HCT116 (cell line): ENCODE measurements around the gene GMPPB.
"Not testable (repeated sequence)": the region's sequence is repeated elsewhere in the genome, so short reads cannot be mapped to it uniquely, and the experiment has no call there.

ENCODE experiments used
- CEBPB ChIP-seq: IDR thresholded peaks from 2 replicates; pipeline ENCODE4 v1.6.1; 2012; ENCODE audit warnings: low read depth
- EZH2 ChIP-seq: fragments of 200-600 bp; sonication (generic); IDR thresholded peaks from 2 replicates; pipeline ENCODE4 v1.6.1; 2017; ENCODE audit warnings: antibody characterized with exemption, mixed run types
- POLR2A ChIP-seq: IDR thresholded peaks from 2 replicates; pipeline ENCODE4 v1.7.0; 2011; ENCODE audit warnings: borderline replicate concordance; ENCODE audit not compliant: insufficient read depth, insufficient read length; ENCODE audit errors: extremely low read depth
- POLR2AphosphoS5 ChIP-seq: IDR thresholded peaks from 2 replicates; pipeline ENCODE4 v1.6.1; 2011; ENCODE audit warnings: mild to moderate bottlenecking, low read depth, low read length, moderate library complexity
- RAD21 ChIP-seq: IDR thresholded peaks from 2 replicates; pipeline ENCODE4 v1.6.1; 2012; ENCODE audit warnings: low read depth, mild to moderate bottlenecking
- SP1 ChIP-seq: IDR thresholded peaks from 2 replicates; pipeline ENCODE4 v1.6.1; 2012; ENCODE audit warnings: low read depth
- YY1 ChIP-seq: IDR thresholded peaks from 2 replicates; pipeline ENCODE4 v1.6.1; 2011; ENCODE audit warnings: low read length, low read depth, moderate library complexity, mild to moderate bottlenecking; ENCODE audit not compliant: insufficient replicate concordance; ENCODE audit errors: extremely low read depth
- TF ChIP-seq, protein P1 (sequence below), 3 experiments: fragments of 200-600 bp in 1 of 3; sonication (generic) in 1 of 3; IDR thresholded peaks in 2 of 3; conservative IDR thresholded peaks in 1 of 3; 2 replicates each; pipeline ENCODE4 v1.5.1; 2012 to 2017; ENCODE audit warnings: low read depth in 2 of 3, low read length in 2 of 3, antibody characterized with exemption in 1 of 3, borderline replicate concordance in 1 of 3, control low read depth in 1 of 3, mild to moderate bottlenecking in 1 of 3, mixed read lengths in 1 of 3, mixed run types in 1 of 3, moderate library complexity in 1 of 3; ENCODE audit not compliant: insufficient read depth in 1 of 3
- TF ChIP-seq, protein P2 (sequence below): IDR thresholded peaks from 2 replicates; pipeline ENCODE4 v1.6.1; 2012; ENCODE audit warnings: low read depth
- TF ChIP-seq, protein P3 (sequence below): IDR thresholded peaks from 2 replicates; pipeline ENCODE4 v1.6.1; 2011; ENCODE audit warnings: mild to moderate bottlenecking, low read length, moderate library complexity; ENCODE audit not compliant: insufficient replicate concordance; ENCODE audit errors: extremely low read depth
- TF ChIP-seq, protein P4 (sequence below): IDR thresholded peaks from 2 replicates; pipeline ENCODE4 v1.6.1; 2012

DNA sequence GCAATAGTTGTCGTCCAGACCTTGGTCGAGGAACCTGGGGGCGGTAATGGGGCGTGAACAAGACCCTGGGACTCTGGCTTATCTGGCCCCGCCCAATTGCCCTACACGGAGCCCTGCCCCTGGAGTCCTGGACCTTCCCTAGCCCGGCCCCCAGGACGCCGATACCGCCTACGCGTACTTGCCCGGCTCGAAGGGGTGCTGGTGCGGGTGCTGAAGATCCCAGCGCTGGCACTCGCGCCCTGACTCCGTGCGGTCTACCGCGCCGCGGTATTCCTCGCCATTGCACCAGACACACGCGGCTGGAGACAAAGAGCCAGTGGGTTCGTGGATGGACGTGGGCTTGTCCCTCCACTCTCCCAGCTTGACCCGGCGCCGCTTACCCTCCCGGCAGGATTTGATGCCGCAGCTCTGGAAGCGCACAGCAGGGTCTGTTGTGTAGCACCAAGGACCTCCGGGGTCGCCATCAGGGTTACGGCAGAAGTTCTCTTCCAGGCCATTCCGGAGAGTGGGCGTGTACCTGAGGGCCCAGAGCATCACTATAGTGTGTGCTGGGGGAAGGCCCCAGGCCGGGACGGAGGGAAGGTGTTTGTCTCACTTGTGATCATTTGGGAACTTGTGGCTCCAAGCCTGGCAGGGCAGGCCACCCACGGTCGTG is 36.9 kb downstream of the GMPPB start:
- TF ChIP-seq, protein P1, sequence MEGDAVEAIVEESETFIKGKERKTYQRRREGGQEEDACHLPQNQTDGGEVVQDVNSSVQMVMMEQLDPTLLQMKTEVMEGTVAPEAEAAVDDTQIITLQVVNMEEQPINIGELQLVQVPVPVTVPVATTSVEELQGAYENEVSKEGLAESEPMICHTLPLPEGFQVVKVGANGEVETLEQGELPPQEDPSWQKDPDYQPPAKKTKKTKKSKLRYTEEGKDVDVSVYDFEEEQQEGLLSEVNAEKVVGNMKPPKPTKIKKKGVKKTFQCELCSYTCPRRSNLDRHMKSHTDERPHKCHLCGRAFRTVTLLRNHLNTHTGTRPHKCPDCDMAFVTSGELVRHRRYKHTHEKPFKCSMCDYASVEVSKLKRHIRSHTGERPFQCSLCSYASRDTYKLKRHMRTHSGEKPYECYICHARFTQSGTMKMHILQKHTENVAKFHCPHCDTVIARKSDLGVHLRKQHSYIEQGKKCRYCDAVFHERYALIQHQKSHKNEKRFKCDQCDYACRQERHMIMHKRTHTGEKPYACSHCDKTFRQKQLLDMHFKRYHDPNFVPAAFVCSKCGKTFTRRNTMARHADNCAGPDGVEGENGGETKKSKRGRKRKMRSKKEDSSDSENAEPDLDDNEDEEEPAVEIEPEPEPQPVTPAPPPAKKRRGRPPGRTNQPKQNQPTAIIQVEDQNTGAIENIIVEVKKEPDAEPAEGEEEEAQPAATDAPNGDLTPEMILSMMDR (IDR thresholded peaks at IDR 0.05 in 2 of 3, conservative IDR thresholded peaks at IDR 0.05 in 1 of 3; ENCODE audit: borderline replicate concordance in 1 of 3, insufficient read depth in 1 of 3, low read depth in 2 of 3, low read length in 2 of 3), result not testable (repeated sequence)
- TF ChIP-seq CEBPB, EZH2, POLR2AphosphoS5, POLR2A, SP1, RAD21, YY1: not testable (repeated sequence)
- TF ChIP-seq, protein P2, sequence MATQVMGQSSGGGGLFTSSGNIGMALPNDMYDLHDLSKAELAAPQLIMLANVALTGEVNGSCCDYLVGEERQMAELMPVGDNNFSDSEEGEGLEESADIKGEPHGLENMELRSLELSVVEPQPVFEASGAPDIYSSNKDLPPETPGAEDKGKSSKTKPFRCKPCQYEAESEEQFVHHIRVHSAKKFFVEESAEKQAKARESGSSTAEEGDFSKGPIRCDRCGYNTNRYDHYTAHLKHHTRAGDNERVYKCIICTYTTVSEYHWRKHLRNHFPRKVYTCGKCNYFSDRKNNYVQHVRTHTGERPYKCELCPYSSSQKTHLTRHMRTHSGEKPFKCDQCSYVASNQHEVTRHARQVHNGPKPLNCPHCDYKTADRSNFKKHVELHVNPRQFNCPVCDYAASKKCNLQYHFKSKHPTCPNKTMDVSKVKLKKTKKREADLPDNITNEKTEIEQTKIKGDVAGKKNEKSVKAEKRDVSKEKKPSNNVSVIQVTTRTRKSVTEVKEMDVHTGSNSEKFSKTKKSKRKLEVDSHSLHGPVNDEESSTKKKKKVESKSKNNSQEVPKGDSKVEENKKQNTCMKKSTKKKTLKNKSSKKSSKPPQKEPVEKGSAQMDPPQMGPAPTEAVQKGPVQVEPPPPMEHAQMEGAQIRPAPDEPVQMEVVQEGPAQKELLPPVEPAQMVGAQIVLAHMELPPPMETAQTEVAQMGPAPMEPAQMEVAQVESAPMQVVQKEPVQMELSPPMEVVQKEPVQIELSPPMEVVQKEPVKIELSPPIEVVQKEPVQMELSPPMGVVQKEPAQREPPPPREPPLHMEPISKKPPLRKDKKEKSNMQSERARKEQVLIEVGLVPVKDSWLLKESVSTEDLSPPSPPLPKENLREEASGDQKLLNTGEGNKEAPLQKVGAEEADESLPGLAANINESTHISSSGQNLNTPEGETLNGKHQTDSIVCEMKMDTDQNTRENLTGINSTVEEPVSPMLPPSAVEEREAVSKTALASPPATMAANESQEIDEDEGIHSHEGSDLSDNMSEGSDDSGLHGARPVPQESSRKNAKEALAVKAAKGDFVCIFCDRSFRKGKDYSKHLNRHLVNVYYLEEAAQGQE, result not testable (repeated sequence)
- TF ChIP-seq, protein P3, sequence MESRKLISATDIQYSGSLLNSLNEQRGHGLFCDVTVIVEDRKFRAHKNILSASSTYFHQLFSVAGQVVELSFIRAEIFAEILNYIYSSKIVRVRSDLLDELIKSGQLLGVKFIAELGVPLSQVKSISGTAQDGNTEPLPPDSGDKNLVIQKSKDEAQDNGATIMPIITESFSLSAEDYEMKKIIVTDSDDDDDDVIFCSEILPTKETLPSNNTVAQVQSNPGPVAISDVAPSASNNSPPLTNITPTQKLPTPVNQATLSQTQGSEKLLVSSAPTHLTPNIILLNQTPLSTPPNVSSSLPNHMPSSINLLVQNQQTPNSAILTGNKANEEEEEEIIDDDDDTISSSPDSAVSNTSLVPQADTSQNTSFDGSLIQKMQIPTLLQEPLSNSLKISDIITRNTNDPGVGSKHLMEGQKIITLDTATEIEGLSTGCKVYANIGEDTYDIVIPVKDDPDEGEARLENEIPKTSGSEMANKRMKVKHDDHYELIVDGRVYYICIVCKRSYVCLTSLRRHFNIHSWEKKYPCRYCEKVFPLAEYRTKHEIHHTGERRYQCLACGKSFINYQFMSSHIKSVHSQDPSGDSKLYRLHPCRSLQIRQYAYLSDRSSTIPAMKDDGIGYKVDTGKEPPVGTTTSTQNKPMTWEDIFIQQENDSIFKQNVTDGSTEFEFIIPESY, result not testable (repeated sequence)
- TF ChIP-seq, protein P4, sequence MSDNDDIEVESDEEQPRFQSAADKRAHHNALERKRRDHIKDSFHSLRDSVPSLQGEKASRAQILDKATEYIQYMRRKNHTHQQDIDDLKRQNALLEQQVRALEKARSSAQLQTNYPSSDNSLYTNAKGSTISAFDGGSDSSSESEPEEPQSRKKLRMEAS, result not testable (repeated sequence)
